OCI-LY7 (cell line): ENCODE data around the gene ACYP2.

Experiments used
- CTCF ChIP-seq: fragments of 200-600 bp; sonication (generic); conservative IDR thresholded peaks from 2 replicates; pipeline ENCODE4 v1.5.1; 2014; ENCODE audit warnings: mild to moderate bottlenecking, antibody characterized with exemption, low read length, moderate library complexity, mixed read lengths
- EZH2phosphoT487 ChIP-seq: fragments of 200-600 bp; sonication (generic); IDR thresholded peaks from 2 replicates; pipeline ENCODE4 v1.6.1; 2018; ENCODE audit warnings: low read depth, borderline replicate concordance, mild to moderate bottlenecking, mixed run types, antibody characterized with exemption, low read length, moderate library complexity, mixed read lengths

- no peak for TF ChIP-seq CTCF
- no peak for TF ChIP-seq EZH2phosphoT487
Measured at GRCh38 chr2:54308782-54309181, 193.4 kb downstream of the ACYP2 start.
